Activated CD8-positive, alpha-beta memory T cell treated with anti-CD3 and anti-CD28 coated beads, Interleukin-2, amount 50 U/mL, for 1 hour (primary cell): ENCODE results near the gene NFIB.

Source experiments
- DNase-seq: peaks from one replicate; pipeline ENCODE4 v3.0.0-alpha.2; 2020; ENCODE audit errors: extremely low read depth

The NFIB gene

DNA sequence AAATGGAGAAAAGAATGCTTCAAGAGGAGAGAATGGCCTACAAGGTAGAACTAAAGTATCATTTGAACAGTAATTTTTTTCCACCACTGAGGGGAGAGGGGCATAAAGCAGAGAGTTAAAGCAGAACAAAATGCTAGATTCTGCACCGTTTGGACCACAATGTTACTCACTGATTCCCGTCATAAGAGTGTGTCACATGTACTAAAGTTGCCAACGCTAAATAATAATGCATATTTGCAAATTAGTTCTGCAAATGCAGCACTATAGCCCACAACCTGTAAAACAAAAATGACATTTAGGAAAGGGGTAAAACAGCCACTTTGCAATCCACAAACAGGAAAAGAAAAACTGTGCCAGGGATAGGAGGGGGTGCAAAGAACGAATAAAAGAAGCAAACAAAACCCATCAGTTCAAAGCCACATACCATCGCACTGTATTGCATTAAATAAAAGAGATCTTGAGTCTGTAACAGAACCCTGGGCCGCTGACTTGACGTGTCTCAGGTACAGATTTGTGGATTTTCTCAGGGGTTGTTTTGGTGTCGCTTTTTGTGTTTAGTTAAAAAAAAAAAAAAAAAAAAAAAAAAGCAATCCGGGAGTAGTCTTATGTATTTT, 7.7 kb upstream of the NFIB start:
- DNase-seq, result no peak

DNA sequence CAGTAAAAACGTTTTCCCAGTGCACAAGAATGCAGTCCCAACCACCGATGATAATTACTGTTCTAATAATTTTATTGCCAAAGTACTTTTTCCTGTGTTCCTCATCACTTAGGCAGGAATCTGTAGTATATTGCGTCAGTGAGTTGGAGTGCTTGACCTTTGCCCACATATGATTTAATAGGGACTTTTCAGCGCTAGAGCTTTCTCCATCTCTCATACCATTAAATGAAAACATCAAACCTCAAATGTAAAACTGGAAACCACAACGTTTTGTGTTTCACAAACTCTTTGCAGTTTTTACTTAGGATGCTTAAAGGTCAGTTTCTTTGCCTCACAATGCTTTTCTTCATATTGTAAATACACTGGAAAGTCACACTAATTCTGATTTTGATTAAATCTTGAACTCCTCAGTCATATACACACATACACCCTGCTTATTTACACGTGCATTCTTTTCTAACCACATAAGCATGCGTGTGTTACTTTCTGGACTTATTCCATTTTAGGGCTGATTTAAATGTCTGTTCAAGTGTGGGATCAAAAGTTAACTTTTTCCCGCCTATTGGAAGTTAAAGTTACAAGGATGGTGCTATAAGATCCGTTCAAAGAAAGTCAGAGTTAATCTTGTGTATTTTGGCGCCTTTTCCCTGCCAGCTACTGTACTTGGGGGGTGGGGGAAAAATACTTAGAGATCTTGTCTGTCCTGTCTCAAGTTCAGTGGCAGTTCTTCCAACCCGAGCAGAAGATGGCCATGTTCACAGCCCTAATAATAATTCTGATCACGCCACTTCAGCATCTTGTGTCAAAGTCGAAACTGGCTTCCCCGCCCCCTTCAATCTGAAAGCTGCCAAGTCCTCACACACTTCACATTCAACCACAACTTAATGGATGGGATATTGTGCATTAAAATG, 6.6 kb upstream of the NFIB start:
- no peak for DNase-seq

DNA sequence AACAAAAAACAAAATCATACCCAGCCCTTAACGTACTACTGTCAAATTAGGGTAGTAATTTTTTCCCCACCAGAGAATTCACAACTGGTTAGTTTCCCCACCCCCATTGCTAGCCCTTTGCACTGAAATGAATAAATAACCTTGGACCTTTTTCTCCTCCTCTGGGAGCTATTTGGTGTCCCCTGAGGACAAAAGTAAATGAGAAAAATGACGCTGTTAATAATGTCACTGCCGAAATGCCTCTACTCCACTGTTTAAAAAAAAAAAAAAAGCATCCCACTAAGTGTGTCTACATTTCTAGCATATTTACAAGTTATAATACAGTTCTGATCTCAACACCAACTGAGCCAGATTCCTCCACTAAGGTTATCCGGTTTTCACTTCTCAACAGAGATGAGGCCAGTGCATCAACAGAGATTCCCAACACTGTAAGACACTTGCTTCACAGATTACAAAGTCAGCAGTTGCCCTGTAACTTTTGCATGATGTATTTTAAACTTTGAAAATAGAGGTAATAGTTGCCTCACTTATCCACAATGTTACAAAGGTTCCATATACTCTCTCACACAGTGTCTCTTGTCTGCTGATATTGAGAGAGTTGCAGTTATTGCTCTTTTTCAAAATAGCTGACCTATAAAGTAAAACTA, 5.1 kb upstream of the NFIB start:
- no peak for DNase-seq

DNA sequence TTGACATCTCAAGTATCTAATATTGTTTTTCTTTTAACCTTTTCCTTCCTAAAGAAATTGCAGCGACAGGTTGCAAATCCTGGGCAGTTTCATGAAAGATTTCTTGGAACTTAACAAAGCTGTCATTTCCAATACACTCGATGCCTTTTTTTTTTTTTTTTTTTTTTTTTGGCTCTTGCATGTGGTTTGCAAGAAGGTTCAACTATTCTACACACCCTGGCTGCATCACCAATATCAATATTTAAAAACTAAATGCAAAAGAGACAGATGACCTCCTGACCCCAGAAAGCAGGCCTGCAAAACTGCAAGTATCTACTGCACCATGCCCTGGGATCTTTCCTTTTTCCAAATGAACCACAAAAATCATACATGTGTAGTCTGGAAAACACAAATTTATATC, 4.4 kb upstream of the NFIB start:
- no peak for DNase-seq

DNA sequence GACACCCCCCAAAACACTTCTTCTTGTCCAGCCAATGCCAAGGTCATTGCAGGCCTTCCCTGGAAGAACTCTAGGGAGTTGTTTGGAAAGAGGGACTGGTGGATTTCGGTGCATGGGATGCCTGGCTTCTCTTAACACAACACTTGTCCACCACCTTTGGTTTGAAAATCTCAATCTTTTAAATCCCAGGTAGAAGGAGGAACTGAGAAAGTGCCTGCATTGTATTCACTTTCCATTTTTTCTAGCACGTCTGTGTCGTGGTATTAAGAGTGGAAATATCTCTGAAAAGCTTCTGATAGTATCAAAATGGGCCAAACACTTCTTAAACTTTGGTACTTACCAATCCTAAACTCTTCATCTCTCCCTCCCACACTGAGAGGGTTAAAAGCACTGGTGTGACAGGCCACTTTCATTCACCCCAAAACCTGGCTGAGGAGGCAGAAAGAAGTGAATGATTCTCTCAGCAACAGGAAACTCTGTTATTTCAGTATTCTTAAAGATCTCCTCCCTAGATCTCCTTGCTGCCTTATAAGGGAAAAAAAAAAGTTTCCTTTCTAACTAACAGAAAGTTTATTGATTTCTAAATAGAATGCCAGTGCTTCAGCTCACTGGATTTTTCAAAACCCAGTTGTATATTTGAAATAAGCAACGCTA, 3.9 kb upstream of the NFIB start:
- DNase-seq, result no peak

DNA sequence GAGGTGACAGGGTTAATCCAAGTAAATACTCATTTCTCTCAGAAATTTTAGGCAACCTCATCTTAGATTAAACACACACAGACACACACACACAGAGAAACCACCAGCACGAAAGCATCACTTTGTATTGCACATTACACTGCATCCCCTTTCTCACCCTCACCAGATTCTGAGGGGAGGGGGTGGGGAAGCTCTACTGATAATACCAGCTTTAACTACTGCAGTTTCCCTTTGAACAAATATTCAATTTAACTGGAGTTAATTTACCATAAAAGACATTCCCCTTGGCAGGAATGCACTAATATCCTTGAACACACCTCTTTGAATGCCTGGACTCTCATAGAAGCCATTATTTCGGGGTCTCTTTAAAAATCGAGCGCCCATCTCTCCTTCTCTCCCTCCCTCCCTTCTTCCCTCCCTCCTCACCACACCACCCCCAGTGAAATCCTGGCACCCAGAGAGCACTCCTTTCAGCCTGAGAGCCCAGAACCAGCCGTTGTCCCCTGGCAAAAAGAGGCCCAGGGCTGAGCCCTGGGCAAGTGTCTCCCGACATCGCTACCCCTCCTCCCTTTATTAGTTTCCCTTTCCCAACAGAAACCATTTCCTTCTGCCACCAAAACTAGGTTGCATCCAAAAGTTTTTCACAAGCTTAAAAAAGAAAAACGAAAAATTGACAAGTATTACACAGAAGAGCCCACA, 2.8 kb upstream of the NFIB start:
- no peak for DNase-seq

DNA sequence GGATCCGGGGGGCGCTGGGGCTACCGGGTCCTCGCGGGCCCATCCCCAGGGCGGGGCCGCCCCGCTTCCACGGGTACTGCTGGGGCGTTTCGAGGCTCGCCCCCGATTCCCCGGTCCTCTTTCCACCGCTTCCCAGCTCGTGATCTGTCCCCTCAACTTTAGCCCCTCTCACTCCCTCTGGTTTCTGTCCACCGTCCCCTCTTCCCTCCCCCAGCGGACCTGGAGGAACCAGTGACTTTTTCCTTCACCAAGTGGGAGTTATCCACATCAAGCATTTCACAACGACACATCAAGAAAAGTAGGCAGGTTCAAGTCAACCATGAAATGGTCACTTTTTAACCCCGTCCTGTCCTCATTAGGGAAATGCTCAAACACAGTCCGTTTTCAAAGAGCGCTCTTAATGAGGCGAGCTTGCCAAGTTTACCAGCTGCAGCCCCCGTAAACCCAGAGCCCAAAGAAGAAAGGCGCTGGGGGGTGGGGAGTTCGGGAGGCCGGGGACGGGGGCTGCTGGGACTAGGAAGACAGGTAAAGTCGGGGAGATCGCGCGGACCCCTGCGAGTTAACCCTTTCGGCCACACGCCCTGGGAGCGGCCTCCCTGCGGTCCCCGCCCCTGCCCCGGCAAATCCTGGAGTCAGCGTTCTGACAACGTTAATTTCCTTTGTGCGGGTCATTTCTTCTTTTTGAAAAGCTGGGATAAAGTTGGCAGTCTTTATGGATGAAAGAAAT, 2.1 kb upstream of the NFIB start:
- no peak for DNase-seq

DNA sequence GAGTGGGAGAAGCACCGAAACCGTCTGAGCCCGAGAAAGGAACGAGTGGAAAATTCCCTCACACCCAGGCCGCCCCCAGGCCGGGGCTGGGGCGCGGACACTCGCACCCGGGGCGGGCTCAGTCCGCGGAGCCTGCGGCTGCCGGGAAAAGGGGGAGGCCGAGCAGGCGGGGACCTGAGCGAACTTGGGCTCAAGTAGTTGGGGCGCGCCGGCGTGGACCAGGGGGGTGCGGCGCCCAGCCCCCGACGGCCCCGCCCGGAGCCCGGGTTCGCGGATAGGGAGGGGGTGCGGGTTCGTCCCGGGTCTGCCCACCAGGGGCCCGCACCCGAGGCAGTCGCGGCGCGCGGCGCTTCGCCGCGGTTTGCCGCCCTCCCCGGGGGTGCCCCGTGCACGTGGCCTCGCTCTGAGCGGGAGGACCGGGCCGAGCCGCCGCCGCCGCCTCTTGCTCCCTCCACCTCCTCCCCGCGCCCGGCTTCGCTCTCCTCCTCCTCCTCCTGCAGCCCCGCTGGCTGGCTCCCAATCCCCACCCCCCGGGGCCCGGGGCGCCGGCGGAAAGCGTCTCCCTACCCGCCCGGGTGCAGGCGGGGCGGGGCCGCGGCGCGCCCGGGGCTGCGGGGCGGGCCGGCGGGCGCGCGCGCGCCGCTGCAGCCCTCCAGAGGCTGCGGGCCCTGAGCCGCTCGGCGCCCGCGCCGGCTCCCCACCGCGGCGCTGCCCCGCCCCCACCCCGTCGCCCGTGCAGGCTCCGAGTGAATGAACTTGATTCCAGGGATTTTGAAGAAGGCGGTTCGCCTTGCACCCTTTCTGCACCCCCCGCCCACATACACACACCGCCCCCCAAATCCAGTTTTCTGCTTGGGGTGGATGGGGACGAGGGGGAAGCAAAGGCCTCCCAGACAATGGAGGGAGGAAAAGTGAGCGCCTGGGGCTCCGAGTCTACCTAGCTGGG, 1.3 kb upstream of the NFIB start:
- DNase-seq, result no peak

DNA sequence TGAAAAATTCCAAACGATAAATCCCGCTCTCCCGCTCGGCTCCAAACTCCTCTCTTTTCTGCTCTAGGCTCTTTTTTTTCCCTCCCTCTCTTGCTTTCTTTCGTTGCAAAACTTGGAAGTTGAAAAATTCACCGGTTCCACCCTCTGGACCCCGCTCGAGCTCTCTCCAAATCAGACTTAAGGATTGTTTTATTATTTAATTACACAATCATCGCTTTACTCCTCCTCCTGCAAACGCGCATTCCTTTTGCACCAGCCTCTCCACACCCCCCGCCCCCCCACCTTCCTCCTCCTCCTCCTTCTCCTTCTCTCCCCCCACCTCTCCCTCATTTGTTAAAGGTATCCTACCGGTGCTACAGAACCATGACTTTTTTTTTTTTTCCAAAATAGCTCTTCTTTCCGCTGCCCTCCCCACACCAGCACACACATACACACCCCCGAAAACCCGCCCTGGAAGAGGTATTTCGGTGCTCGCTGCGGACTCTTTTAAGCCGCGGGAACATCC, 535 bp upstream of the NFIB start:
- no peak for DNase-seq

DNA sequence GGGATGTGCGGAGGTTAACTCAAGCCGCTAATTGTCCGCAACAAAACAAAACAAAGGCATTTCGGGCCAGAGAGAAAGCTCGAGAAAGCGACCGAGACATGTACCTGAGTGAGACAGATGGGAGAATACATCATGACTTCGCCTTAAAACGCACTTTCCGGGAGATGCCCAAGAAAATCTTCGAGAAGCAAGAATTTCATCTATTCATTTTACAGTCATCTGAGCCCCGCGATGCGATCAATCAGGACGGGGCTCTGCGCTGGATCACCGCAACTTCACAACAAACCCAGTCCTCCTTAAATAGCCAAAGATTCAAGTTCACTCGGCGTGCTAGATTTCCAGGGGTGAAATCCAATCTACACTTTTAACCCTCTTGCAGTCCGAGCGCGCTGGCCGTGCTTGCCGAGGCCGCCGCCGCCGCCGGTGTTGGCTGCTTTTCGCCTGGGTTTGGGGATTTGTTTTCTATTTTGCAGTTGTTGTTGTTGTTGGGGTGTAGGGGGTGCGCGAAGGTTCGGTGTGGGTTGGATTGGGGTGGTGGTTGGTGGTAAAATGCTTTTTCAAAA, 482 bp downstream of the NFIB start:
- DNase-seq, result no peak

DNA sequence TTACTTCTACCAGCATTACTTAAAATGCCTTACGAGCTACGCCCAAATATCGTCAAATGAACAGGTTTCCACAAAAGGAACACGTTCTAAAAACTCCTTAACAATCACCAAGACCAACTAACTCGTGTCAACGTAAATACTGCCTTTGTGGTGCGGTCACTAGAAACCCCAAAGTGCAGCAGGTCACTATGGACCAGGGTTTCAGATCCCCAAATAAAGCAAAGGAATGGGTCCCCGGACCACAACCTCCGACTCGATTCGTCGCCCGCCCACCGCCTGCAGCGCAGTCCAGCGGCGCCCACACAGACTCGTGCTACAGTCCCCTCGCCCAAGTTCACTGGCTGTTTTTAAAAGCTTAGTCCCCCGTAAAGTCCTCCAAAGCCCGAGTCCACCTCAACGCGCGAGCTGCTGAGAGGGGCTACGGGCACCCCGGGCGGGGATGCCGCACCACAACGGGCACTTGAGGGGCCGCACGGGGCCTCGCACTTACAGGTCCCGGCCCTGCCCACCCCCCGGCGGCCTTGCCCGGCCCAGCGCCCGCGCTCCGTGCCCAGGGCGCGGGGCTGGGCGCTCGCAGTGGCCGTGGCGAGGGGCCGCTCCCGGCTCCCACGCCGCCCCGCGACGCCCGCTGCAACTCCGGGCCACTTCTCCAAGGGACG, 1.1 kb downstream of the NFIB start:
- DNase-seq, result no peak

DNA sequence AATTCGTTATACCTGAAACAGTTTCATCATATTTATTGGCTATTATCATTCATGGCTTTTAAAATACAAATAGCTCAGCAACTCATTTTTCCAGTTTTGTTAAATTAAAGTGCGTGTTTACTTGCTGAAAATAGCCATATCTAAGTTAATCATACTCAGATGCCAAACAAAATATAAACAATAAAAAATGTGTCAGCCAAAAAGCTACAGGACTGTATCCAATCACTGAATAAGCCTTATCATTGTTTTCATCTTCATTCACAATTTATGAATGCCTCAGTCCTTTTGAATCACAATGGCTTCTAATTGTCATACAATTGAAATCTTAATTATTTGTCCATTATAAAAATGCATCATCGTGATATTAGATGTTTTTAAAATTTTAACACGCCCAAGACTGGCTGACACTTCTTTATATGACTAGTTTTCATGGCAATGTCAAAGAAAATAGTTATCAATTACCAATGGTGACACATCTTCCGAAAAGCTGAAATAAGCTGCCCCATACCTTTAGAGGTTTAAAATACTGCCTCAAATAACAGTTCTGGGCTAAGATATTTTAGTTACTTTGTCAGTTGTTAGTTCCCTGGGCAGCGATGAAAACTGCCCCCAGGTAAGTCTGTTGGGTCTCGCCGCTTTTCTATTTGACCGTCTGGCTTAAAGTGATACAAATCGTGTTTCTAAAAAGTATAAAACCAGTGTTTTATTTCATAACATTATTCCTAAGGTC, 1.8 kb downstream of the NFIB start:
- DNase-seq, result no peak

DNA sequence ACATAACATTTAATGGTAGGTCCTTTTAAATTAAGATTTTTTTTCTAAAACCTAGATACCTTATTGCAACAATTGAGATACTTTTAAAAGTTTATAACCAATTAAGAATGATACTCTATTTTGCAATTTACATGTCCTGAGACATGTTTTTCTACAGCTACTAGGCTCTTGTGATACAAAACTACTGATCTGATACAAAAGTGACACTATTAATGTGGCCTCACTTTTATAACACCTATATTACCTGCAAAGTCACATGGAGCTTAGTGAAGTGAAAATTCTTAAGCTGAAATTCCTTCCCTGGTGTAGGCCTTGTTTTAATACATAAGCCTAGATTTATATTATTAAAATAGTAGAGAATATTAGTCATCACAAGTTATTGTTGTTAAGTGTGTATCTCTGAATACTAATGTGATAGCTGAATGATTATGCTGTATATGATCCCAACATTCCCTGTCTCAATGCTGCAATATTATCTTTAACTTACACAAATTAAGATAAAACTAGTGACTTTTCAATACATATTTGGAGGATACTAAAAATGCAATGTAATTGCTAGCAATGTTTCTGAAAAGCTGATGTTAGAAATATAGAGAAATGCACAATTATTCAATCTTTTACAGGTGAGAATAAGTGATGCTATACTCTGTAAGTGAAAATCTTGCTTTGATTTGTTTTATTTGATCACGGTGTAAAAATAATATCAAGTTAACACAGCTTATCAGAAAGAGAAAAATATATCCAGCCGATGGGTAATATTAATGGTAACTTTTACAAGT, 2.6 kb downstream of the NFIB start:
- DNase-seq, result no peak

DNA sequence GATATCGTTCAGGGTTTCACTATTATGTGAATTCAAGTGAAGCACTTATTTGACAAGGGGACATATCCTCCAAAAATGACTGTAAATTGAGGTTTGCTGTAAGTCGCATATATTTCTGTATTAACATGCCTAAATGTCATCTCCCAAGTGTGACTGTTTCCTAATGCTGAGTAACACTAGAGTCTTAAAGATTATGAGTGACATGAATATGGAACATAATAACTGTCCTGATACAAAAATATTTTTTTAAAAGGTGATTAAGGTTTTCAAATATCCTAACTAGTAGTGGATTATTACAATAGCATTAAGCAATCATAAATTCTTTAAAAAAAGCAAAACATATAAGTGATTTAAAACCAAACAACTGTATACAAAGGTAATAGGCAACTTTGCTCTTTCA, 3.6 kb downstream of the NFIB start:
- no peak for DNase-seq

DNA sequence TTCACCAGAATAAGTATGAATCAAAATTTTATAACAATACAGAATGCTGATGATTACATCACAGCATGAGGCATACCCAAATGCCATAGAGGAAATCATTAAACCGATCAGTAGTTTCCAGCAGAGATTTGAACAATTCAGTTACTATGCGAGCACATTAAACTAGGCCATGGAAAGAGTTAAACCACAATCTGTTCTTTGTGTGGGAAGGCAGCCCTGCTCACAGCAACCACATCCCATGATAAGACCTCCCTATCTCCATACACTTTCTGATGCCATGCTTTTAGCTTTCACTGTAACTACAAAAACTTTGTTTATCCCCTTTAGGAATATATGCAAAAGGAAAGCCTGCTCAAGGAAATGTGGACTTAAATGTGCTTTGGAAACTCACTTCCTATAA, 4.5 kb downstream of the NFIB start:
- no peak for DNase-seq

DNA sequence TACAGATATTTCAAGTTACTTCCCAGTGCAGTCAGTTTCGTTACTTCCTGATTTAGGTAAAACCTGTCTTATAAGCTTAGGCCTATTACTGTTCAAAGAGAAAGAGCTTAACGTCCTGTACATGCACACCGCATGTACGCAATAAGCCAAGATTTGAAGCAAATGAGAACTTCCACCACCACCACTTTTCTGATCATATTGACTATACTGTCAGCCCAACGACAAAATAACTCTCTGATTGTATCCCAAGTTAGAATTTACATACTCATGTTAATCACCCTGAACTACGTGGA, 5.1 kb downstream of the NFIB start:
- DNase-seq, result no peak

DNA sequence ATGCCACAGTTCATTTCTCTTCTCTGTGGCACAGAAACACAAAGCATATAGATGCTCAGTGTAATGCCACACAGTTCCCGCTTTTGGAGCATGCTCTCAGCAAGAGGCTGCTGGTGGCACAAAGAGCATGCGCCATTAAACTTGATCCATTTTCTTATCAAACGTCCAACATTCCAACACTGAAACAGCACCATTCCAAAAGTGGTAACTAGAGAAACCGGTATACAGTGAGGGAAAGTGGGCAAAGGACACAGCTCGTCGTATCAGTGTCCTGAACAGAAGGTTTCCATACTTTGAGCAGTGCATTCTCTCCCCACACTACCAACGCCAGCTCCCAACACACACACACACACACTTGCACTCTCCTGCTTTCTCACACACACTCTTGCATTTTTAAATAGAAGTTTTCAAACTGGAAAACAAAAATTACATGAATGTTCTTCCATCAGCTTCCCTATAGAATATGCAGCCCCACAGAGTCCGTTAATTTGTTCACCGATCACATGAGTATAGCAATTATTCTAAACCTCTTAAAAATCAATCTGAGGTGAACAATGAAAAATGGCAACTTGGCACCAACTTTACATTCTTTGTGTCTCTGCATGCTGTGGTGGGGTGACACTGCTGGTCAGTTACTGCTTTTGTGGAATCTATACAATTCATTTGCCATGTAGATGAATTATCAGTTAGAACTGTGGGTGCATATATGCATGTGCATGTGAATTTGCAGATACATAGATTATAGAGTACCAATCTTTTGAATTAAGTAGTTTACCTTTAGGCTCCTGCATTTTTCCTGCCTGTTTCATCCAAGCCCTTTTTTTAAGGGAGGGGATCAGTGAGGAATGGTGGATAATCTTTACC, 5.7 kb downstream of the NFIB start:
- DNase-seq, result no peak
